ENCODE measurements around the gene SMTNL1. TPM values are rescaled to one million over a fixed set of nuclear protein-coding genes. Genes with fewer than 3 reads are reported as not detected.

Gene SMTNL1
- total RNA-seq, 1 experiment from 2014 or later, result 0.26 TPM

GRCh38 chr11:57566005-57566904, 28.9 kb downstream of the SMTNL1 start:
- DNase-seq (ENCODE audit: low spot score), result no peak
- no peak for TF ChIP-seq ZSCAN18 (CRISPR knock-in tag; IDR thresholded peaks at IDR 0.05)

GRCh38 chr11:57566905-57567514, 29.6 kb downstream of the SMTNL1 start:
- Mint-ChIP-seq H3K27ac (peak overlapping the region; percentile 38; the same call in 1 of the 2 replicates), H3K27me3 (ENCODE audit: low read depth) (peaks cover 7% of the 10 kb centered on the region), H3K4me1 (peaks cover 29% of the 10 kb centered on the region), H3K36me3 (no peaks in the 10 kb centered on the region), H3K9me3 (no peaks in the 10 kb centered on the region), H3K4me3 (peak overlapping the region; percentile 87)
- ChIA-PET POLR2A (interaction anchor here (0.5 to 4.6 kb wide), 9 partner anchors 20 to 99 kb away, joined by 3 to 43 read pairs (median 6); partner anchors contain the start of genes SERPING1 and YPEL4), CTCF (interaction anchor here (0.7 to 9.3 kb wide), 25 partner anchors 8 to 222 kb away, joined by 3 to 363 read pairs (median 4); partner anchors contain the start of genes SERPING1 and YPEL4)
- DNase-seq (ENCODE audit: low spot score) (no peak), ATAC-seq (no peak)
- TF ChIP-seq ZBTB43 (CRISPR knock-in tag; IDR thresholded peaks at IDR 0.05), result no peak
- TF ChIP-seq NR3C1 (CRISPR knock-in tag; conservative IDR thresholded peaks at IDR 0.05; ENCODE audit: low read depth), result no peak
- TF ChIP-seq ELF4 (CRISPR knock-in tag; IDR thresholded peaks at IDR 0.05; ENCODE audit: low read depth), result no peak
- no peak for TF ChIP-seq OVOL2 (CRISPR knock-in tag; IDR thresholded peaks at IDR 0.05; ENCODE audit: borderline replicate concordance)
- no peak for TF ChIP-seq CDX4 (CRISPR knock-in tag; IDR thresholded peaks at IDR 0.05; ENCODE audit: borderline replicate concordance)
- TF ChIP-seq GRHL2 (CRISPR knock-in tag; IDR thresholded peaks at IDR 0.05; ENCODE audit: insufficient replicate concordance, severe bottlenecking), result no peak
- no peak for TF ChIP-seq NFE2L1 (CRISPR knock-in tag; IDR thresholded peaks at IDR 0.05)
- no peak for TF ChIP-seq ATF6 (CRISPR knock-in tag; IDR thresholded peaks at IDR 0.05)
- no peak for TF ChIP-seq ZNF416 (CRISPR knock-in tag; IDR thresholded peaks at IDR 0.05)
- TF ChIP-seq RORB (CRISPR knock-in tag; IDR thresholded peaks at IDR 0.05), result no peak
- no peak for TF ChIP-seq ATF2 (CRISPR knock-in tag; IDR thresholded peaks at IDR 0.05; ENCODE audit: borderline replicate concordance, low read depth)

More at GRCh38 chr11:57566005-57566904, 28.9 kb downstream of the SMTNL1 start:
- no peaks in the 10 kb centered on the region for H3K9me3 Mint-ChIP-seq
- no peaks in the 10 kb centered on the region for H3K36me3 Mint-ChIP-seq
- peak overlapping the region; percentile 52 for H3K4me3 Mint-ChIP-seq
- CTCF ChIA-PET, result interaction anchor here (0.6 to 9.3 kb wide), 7 partner anchors 31 to 231 kb away, joined by 3 to 363 read pairs (median 7); partner anchors contain the start of genes SERPING1, SSRP1 and YPEL4
- peaks cover 4% of the 10 kb centered on the region; the same call in 1 of the 2 replicates for H3K27me3 Mint-ChIP-seq (ENCODE audit: low read depth)
- ATAC-seq, result no peak
- peaks cover 30% of the 10 kb centered on the region for H3K4me1 Mint-ChIP-seq
- POLR2A ChIA-PET, result interaction anchor here (0.5 to 4.6 kb wide), 4 partner anchors 31 to 82 kb away, joined by 3 to 43 read pairs (median 20); partner anchors contain the start of gene YPEL4
- H3K27ac Mint-ChIP-seq, result no peak overlapping the region

All from WTC11 (cell line).